Fibroblast of pulmonary artery (primary cell): ENCODE results near the gene IGF1R.

ENCODE experiments used
- DNase-seq: peaks from one replicate; pipeline ENCODE4 v3.0.0-alpha.2; 2010; ENCODE audit warnings: low read depth
- H3K4me3 ChIP-seq: replicated peaks from 2 replicates; pipeline ENCODE4 v1.5.1; 2011; ENCODE audit warnings: low read depth, mild to moderate bottlenecking, control low read depth, low read length, moderate library complexity
- CTCF ChIP-seq: IDR thresholded peaks from 2 replicates; pipeline ENCODE4 v1.5.1; 2011; ENCODE audit warnings: mild to moderate bottlenecking, control low read depth, low read length, inconsistent platforms; ENCODE audit errors: missing control alignments

IGF1R gene

GRCh38 chr15:98723195-98723594 lies 74.9 kb downstream of the IGF1R start:
- no peak for TF ChIP-seq CTCF
- no peak for DNase-seq
- no peak overlapping the region for H3K4me3 ChIP-seq

DNA sequence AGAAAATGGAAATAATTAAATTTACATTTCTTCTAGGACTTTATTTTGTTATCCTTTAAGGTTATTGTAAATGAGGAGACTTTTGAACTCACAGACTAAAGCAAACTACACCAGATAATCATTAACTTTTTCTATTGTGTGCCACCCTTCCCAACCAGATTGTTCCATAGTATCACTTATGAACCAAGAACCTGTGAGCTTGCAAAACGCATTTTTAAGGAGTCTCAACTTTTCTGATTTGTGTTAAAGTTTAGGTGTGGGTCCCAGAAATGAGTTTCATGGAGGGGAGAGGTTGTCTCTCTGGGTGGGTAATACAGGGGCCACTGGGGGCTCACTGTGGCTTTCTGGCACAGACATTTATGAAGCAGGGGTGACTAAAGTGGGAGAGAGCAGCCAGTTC lies 75.7 kb downstream of the IGF1R start:
- no peak overlapping the region for H3K4me3 ChIP-seq

DNA sequence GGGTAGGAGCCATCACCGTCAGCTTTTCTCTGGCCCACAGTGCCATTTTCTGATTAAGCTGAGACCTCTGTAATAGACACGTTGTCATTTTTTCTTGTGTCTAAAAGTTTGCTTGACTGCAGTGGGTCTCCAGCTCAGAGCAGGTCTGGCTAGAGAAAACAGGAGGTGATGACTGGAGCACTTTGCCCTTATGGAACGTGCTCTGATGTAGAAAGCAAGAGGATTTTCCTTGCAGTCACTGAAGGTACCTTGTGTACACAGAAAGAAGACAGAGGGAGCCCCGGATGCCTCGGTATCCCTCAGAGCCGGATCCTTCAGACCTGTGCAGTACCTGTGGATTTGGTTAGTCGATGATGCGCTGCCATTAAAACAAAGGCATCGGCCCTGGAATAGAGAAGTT lies 76.2 kb downstream of the IGF1R start:
- DNase-seq = no peak
- TF ChIP-seq CTCF = no peak

More for the DNA sequence above, 75.7 kb downstream of the IGF1R start:
- no peak for DNase-seq
- TF ChIP-seq CTCF = no peak

DNA sequence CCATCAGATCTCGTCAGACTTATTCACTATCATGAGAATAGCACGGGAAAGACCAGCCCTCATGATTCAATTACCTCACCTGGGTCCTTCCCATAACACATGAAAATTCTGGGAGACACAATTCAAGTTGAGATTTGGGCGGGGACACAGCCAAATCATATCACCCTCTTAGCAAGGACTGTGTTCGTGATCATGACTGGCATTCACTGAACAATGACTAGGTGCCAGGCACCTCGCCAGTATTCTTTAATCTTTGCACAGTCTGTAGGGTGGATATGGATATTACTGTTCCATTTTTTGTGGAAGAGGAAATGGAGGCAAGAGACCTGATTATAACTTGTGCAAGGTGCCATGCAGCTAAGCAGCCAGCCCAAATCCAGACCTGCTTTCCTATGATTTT lies 77.5 kb downstream of the IGF1R start:
- no peak for DNase-seq
- TF ChIP-seq CTCF = no peak

More for the DNA sequence above, 76.2 kb downstream of the IGF1R start:
- H3K4me3 ChIP-seq = no peak overlapping the region

GRCh38 chr15:98727115-98728040 lies 79.0 kb downstream of the IGF1R start:
- no peak for TF ChIP-seq CTCF
- H3K4me3 ChIP-seq = no peak overlapping the region
- peak; percentile 93 for DNase-seq

More for the DNA sequence above, 77.5 kb downstream of the IGF1R start:
- no peak overlapping the region for H3K4me3 ChIP-seq

DNA sequence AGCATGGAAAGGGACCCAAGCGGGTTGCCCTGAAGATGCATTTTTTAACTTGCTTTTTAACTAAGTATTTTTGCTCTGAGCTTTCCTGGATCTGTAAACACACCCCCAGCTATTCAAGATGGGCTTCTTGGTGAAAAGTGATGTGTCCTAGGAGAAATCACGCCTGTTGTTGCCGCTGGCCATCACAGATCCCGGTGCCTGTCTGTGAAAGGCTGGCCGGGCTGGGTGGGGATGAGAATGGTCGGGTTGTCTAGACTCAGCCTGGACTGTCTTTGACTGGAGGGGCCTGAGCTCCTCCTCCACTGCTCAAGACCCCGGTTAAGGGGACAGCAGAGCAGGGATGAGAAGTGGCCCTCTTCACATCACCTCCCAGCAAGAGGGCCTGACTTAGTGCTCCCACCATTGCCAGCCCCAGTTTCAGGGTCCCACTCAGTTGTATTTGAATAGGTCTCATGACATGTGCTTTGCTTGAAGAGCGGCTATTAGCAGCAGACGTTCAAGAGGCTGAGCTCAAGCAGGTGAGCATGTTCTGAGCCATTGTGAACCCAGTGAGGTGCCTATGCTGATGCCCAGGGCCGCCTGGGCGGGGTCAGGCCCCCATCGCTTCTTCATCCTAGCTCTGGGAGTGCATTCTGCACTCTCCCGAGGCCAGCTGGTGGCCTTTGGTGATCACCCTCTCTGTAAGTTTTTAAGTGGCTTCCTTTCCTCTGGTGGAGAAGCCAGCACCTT lies 79.9 kb downstream of the IGF1R start:
- no peak overlapping the region for H3K4me3 ChIP-seq
- no peak for DNase-seq
- TF ChIP-seq CTCF = no peak
